ENCODE results near the gene S1PR4. TPM values are rescaled to one million over a fixed set of nuclear protein-coding genes. Genes with fewer than 3 reads are reported as not detected.

S1PR4 gene
- total and polyA plus RNA-seq, 2 of the 13 experiments (the other 11 are each of a cell fraction or from before 2014, with no cell fraction given) = 0.07 to 0.09 TPM

DNA sequence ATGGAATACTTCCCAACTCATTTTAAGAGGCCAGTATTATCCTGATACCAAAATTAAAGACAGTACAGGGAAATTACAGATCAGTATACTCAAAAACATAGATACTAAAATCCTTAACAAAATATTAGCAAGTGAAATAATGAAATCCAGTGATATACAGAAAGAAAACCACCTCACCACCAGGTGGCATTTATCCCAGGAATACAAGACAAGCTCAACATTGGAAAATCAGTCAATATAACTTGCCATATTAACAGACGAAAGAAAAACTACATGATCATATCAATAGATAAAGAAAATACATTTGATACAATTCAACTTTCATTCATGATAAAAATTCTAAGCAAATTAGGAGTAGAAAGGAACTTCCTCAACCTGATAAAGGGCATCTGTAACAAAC lies 49.5 kb upstream of the S1PR4 start:
- Histone ChIP-seq H3K4me1 (ENCODE audit: insufficient read depth, low read length) (peaks cover 7% of the 10 kb centered on the region; the same call in 1 of the 2 replicates), H4K20me1 (ENCODE audit: insufficient read depth, low read length) (no peaks in the 10 kb centered on the region), H3K27me3 (ENCODE audit: control insufficient read depth in 1 of 2, insufficient read depth in 2 of 2, low read length in 2 of 2) (peaks cover 0 to 3% of the 10 kb centered on the region in 2 experiments; a peak in 1 of 5 replicates), H3K4me3 (replicated peaks in 1 of 3; ENCODE audit: insufficient read depth in 1 of 3, low read depth in 2 of 3, low read length in 3 of 3) (no peak overlapping the region), H3K79me2 (ENCODE audit: insufficient read depth, low read length) (no peaks in the 10 kb centered on the region), H3K36me3 (replicated peaks in 1 of 2; ENCODE audit: control insufficient read depth in 1 of 2, insufficient read depth in 2 of 2, low read length in 2 of 2) (no peaks in the 10 kb centered on the region), H3K9ac (ENCODE audit: insufficient read depth, low read depth, low read length) (no peak overlapping the region), H3K9me3 (ENCODE audit: low read length) (no peaks in the 10 kb centered on the region), H2AFZ (ENCODE audit: low read length) (no peak overlapping the region), H3K27ac (ENCODE audit: extremely low read length, insufficient read depth, low read length) (no peak overlapping the region), H3K4me2 (ENCODE audit: low read depth, low read length) (no peak overlapping the region)
- DNase-seq (ENCODE audit: low spot score) (peak; percentile 35), FAIRE-seq (peak; percentile 60), ATAC-seq (no peak)
- in situ Hi-C loops (cut with HindIII; ENCODE audit: extremely low pct_ligation_motif_present, low pct_unique_long_range_greater_than_20kb) (loop anchor here (10.0 kb wide), 1 partner anchor 54 kb away; no protein-coding TSS in a partner anchor), intact Hi-C loops (cut with micrococcal nuclease; ENCODE audit: unreplicated experiment) (loop anchor here (1.0 kb wide), 1 partner anchor 34 kb away; no protein-coding TSS in a partner anchor)
- 0% methylated on average over 1 of the region's 1 CpG for WGBS (ENCODE audit: low lambda C conversion rate)
- POLR2A ChIA-PET = interaction anchor here (0.8 to 1.5 kb wide), 2 partner anchors 25 to 33 kb away, joined by 3 to 4 read pairs; no protein-coding TSS in a partner anchor
- CTCF ChIA-PET (ENCODE audit: low intra/inter-chr PET ratio, low total read pairs) = interaction anchor here (1.3 to 3.0 kb wide), 2 partner anchors 17 to 34 kb away, joined by 3 to 26 read pairs; no protein-coding TSS in a partner anchor
- BruUV-seq (replicated peaks) = no TSS peak
- TF ChIP-seq AHDC1 (CRISPR knock-in tag; IDR thresholded peaks at IDR 0.05; ENCODE audit: borderline replicate concordance) = no peak
- TF ChIP-seq SMC3 (IDR thresholded peaks at IDR 0.05; ENCODE audit: low read length) = peak; percentile 50; the same call in 1 of the 2 replicates
- TF ChIP-seq MEF2D (CRISPR knock-in tag; IDR thresholded peaks at IDR 0.05) = no peak
- TF ChIP-seq NFE2L2 (IDR thresholded peaks at IDR 0.05; ENCODE audit: low read length) = no peak
- no peak for TF ChIP-seq KAT2B (IDR thresholded peaks at IDR 0.05; ENCODE audit: borderline replicate concordance, low read depth, low read length)
- TF ChIP-seq FOXO1 (CRISPR knock-in tag; IDR thresholded peaks at IDR 0.05) = no peak
- TF ChIP-seq KLF9 (CRISPR knock-in tag; IDR thresholded peaks at IDR 0.05; ENCODE audit: low read depth) = no peak
- TF ChIP-seq ZNF619 (CRISPR knock-in tag; IDR thresholded peaks at IDR 0.05) = no peak
- TF ChIP-seq NONO (IDR thresholded peaks at IDR 0.05) = no peak
- no peak for TF ChIP-seq NONO (CRISPR knock-in tag; conservative IDR thresholded peaks at IDR 0.05)
- no peak for TF ChIP-seq SETDB1 (CRISPR knock-in tag; IDR thresholded peaks at IDR 0.05; ENCODE audit: borderline replicate concordance)
- no peak for TF ChIP-seq ZNF879 (CRISPR knock-in tag; IDR thresholded peaks at IDR 0.05)
- TF ChIP-seq, protein P1, sequence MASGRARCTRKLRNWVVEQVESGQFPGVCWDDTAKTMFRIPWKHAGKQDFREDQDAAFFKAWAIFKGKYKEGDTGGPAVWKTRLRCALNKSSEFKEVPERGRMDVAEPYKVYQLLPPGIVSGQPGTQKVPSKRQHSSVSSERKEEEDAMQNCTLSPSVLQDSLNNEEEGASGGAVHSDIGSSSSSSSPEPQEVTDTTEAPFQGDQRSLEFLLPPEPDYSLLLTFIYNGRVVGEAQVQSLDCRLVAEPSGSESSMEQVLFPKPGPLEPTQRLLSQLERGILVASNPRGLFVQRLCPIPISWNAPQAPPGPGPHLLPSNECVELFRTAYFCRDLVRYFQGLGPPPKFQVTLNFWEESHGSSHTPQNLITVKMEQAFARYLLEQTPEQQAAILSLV (CRISPR knock-in tag; IDR thresholded peaks at IDR 0.05; ENCODE audit: borderline replicate concordance) = no peak
- TF ChIP-seq, protein P2, sequence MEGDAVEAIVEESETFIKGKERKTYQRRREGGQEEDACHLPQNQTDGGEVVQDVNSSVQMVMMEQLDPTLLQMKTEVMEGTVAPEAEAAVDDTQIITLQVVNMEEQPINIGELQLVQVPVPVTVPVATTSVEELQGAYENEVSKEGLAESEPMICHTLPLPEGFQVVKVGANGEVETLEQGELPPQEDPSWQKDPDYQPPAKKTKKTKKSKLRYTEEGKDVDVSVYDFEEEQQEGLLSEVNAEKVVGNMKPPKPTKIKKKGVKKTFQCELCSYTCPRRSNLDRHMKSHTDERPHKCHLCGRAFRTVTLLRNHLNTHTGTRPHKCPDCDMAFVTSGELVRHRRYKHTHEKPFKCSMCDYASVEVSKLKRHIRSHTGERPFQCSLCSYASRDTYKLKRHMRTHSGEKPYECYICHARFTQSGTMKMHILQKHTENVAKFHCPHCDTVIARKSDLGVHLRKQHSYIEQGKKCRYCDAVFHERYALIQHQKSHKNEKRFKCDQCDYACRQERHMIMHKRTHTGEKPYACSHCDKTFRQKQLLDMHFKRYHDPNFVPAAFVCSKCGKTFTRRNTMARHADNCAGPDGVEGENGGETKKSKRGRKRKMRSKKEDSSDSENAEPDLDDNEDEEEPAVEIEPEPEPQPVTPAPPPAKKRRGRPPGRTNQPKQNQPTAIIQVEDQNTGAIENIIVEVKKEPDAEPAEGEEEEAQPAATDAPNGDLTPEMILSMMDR (CRISPR knock-in tag; IDR thresholded peaks at IDR 0.05) = peak; percentile 46
- TF ChIP-seq ZNF430 (CRISPR knock-in tag; IDR thresholded peaks at IDR 0.05) = no peak
- no peak for TF ChIP-seq HDAC1 (CRISPR knock-in tag; IDR thresholded peaks at IDR 0.05)

Measured in HepG2 (cell line).